Measurements from ENCODE around the gene ZBTB32.

The ZBTB32 gene

DNA sequence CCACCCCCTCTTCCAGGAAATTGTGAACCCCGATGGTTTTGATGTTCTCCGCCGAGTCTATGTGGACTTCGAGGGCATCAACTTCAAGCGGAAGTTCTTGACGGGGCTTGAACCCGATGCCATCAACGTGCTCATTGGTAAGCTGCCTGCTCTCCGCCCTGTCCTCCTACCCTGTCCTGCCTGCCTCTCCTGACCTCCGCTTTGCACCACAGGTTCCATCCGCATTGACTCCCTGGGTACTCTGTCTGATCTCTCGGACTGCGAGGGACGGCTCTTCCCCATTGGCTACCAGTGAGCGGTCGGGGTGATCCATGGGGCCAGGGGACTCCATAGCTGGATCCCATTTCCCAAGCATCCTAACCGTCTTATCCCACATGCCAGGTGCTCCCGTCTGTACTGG is 26.0 kb downstream of the ZBTB32 start:
- H3K36me3 ChIP-seq (ENCODE audit: control insufficient read depth in 4 of 4, insufficient read depth in 4 of 4, low read length in 3 of 4) = peaks cover 15 to 94% (median 81%) of the 10 kb centered on the region in 4 experiments
- no peak overlapping the region for H3K4me3 ChIP-seq (ENCODE audit: control insufficient read depth in 1 of 7, extremely low read depth in 1 of 7, insufficient read depth in 4 of 7, low read depth in 2 of 7, low read length in 6 of 7)
- POLR2A ChIA-PET = no interaction called here
- no peak overlapping the region for H3K27ac ChIP-seq (ENCODE audit: insufficient read depth in 1 of 2, low read depth in 1 of 2, low read length in 2 of 2, poor library complexity in 1 of 2, severe bottlenecking in 2 of 2)
- H3K4me1 ChIP-seq (ENCODE audit: control extremely low read depth in 1 of 4, control insufficient read depth in 4 of 4, insufficient read depth in 4 of 4, low read length in 3 of 4) = no peaks in the 10 kb centered on the region
- no peak for DNase-seq
- 96% methylated on average over 18 of the region's 18 CpGs for WGBS (ENCODE audit: insufficient coverage)
- CTCF ChIA-PET = interaction anchor here (0.5 kb wide), 1 partner anchor 59 kb away, joined by 3 read pairs; no protein-coding TSS in a partner anchor
- H3K9me3 ChIP-seq (ENCODE audit: control extremely low read depth in 1 of 5, control insufficient read depth in 4 of 5, insufficient read depth in 2 of 5, low read depth in 1 of 5, low read length in 4 of 5) = no peaks in the 10 kb centered on the region
- H3K27me3 ChIP-seq (replicated peaks in 2 of 5; ENCODE audit: control insufficient read depth in 4 of 5, insufficient read depth in 5 of 5, low read length in 4 of 5) = no peaks in the 10 kb centered on the region

DNA sequence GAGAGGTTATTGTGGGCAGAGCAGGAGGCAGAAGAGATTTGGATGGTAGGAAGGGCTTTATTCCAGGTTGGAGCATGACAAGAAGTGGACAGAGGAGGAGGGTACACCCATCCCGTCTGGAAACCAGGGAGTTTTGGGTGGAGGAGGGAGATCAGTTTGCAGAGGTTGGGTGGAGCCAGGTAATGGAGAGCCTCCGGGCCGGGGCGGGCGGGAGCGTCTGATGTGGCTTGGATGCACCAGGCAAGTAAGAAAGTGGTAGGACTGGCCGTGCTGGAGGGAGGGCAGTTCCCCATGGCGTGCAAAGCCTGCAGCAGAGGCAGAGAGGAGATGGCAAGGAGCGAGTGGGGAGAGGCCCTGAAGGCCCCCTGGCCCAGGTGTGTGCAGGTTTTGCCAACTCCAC is 27.0 kb downstream of the ZBTB32 start:
- no peak for DNase-seq
- peaks cover 15 to 90% (median 80%) of the 10 kb centered on the region in 4 experiments for H3K36me3 ChIP-seq (ENCODE audit: control insufficient read depth in 4 of 4, insufficient read depth in 4 of 4, low read length in 3 of 4)
- H3K4me3 ChIP-seq (ENCODE audit: control insufficient read depth in 1 of 7, extremely low read depth in 1 of 7, insufficient read depth in 4 of 7, low read depth in 2 of 7, low read length in 6 of 7) = no peak overlapping the region
- H3K4me1 ChIP-seq (ENCODE audit: control extremely low read depth in 1 of 4, control insufficient read depth in 4 of 4, insufficient read depth in 4 of 4, low read length in 3 of 4) = no peaks in the 10 kb centered on the region
- no peak overlapping the region for H3K27ac ChIP-seq (ENCODE audit: insufficient read depth in 1 of 2, low read depth in 1 of 2, low read length in 2 of 2, poor library complexity in 1 of 2, severe bottlenecking in 2 of 2)
- no peaks in the 10 kb centered on the region for H3K27me3 ChIP-seq (replicated peaks in 2 of 5; ENCODE audit: control insufficient read depth in 4 of 5, insufficient read depth in 5 of 5, low read length in 4 of 5)
- H3K9me3 ChIP-seq (ENCODE audit: control extremely low read depth in 1 of 5, control insufficient read depth in 4 of 5, insufficient read depth in 2 of 5, low read depth in 1 of 5, low read length in 4 of 5) = no peaks in the 10 kb centered on the region
- ChIA-PET CTCF (interaction anchor here (1.1 kb wide), 1 partner anchor 15 kb away, joined by 3 read pairs; no protein-coding TSS in a partner anchor), POLR2A (interaction anchor here (0.7 kb wide), 1 partner anchor 8 kb away, joined by 3 read pairs; no protein-coding TSS in a partner anchor)
- WGBS (ENCODE audit: insufficient coverage) = 93% methylated on average over 5 of the region's 9 CpGs

DNA sequence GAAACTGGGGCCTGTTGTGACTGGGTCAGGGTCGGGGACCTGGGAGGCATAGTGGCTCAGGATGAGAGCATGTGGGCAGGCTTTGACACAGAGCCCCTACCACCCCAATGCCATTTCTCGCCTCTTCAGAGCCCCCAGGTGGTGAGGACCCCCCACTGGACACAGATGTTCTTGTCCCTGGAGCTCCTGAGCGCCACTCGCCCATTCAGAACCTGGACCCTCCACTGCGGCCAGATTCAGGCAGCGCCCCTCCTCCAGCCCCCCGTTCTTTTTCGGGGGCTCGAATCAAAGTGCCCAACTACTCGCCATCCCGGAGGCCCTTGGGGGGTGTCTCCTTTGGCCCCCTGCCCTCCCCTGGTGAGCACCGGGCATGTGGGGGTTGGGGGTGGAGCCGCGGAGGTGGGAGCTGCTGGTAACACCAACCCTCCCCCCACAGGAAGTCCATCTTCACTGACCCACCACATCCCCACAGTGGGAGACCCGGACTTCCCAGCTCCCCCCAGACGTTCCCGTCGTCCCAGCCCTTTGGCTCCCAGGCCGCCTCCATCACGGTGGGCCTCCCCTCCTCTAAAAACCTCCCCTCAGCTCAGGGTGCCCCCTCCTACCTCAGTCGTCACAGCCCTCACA is 27.5 kb downstream of the ZBTB32 start:
- Histone ChIP-seq H3K4me3 (ENCODE audit: control insufficient read depth in 1 of 7, extremely low read depth in 1 of 7, insufficient read depth in 4 of 7, low read depth in 2 of 7, low read length in 6 of 7) (no peak overlapping the region), H3K36me3 (ENCODE audit: control insufficient read depth in 4 of 4, insufficient read depth in 4 of 4, low read length in 3 of 4) (peaks cover 15 to 92% (median 83%) of the 10 kb centered on the region in 4 experiments), H3K9me3 (ENCODE audit: control extremely low read depth in 1 of 5, control insufficient read depth in 4 of 5, insufficient read depth in 2 of 5, low read depth in 1 of 5, low read length in 4 of 5) (no peaks in the 10 kb centered on the region), H3K27ac (ENCODE audit: insufficient read depth in 1 of 2, low read depth in 1 of 2, low read length in 2 of 2, poor library complexity in 1 of 2, severe bottlenecking in 2 of 2) (no peak overlapping the region), H3K27me3 (replicated peaks in 2 of 5; ENCODE audit: control insufficient read depth in 4 of 5, insufficient read depth in 5 of 5, low read length in 4 of 5) (no peaks in the 10 kb centered on the region), H3K4me1 (ENCODE audit: control extremely low read depth in 1 of 4, control insufficient read depth in 4 of 4, insufficient read depth in 4 of 4, low read length in 3 of 4) (no peaks in the 10 kb centered on the region)
- WGBS (ENCODE audit: insufficient coverage) = 99% methylated on average over 16 of the region's 21 CpGs
- ChIA-PET CTCF (interaction anchor here (1.1 kb wide), 1 partner anchor 16 kb away, joined by 3 read pairs; no protein-coding TSS in a partner anchor), POLR2A (interaction anchor here (0.5 kb wide), 1 partner anchor 85 kb away, joined by 4 read pairs; no protein-coding TSS in a partner anchor)
- no peak for DNase-seq

DNA sequence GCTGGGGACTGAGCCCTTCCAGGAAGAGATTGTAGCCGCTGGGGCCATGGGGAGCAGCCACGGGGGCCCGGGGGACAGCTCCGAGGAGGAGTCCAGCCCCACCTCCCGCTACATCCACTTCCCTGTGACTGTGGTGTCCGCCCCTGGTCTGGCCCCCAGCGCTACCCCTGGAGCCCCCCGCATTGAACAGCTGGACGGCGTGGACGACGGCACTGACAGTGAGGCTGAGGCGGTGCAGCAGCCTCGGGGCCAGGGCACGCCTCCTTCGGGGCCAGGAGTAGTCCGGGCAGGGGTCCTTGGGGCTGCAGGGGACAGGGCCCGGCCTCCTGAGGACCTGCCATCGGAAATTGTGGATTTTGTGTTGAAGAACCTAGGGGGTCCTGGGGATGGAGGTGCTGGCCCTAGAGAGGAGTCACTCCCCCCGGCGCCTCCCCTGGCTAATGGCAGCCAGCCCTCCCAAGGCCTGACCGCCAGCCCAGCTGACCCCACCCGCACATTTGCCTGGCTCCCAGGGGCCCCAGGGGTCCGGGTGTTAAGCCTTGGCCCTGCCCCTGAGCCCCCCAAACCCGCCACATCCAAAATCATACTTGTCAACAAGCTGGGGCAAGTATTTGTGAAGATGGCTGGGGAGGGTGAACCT is 28.3 kb downstream of the ZBTB32 start:
- no peak for DNase-seq
- Histone ChIP-seq H3K9me3 (ENCODE audit: control extremely low read depth in 1 of 5, control insufficient read depth in 4 of 5, insufficient read depth in 2 of 5, low read depth in 1 of 5, low read length in 4 of 5) (no peaks in the 10 kb centered on the region), H3K4me1 (ENCODE audit: control extremely low read depth in 1 of 4, control insufficient read depth in 4 of 4, insufficient read depth in 4 of 4, low read length in 3 of 4) (no peaks in the 10 kb centered on the region), H3K27me3 (replicated peaks in 2 of 5; ENCODE audit: control insufficient read depth in 4 of 5, insufficient read depth in 5 of 5, low read length in 4 of 5) (no peaks in the 10 kb centered on the region), H3K36me3 (ENCODE audit: control insufficient read depth in 4 of 4, insufficient read depth in 4 of 4, low read length in 3 of 4) (peaks cover 15 to 90% (median 80%) of the 10 kb centered on the region in 4 experiments), H3K27ac (ENCODE audit: insufficient read depth in 1 of 2, low read depth in 1 of 2, low read length in 2 of 2, poor library complexity in 1 of 2, severe bottlenecking in 2 of 2) (no peak overlapping the region), H3K4me3 (ENCODE audit: control insufficient read depth in 1 of 7, extremely low read depth in 1 of 7, insufficient read depth in 4 of 7, low read depth in 2 of 7, low read length in 6 of 7) (no peak overlapping the region)
- WGBS (ENCODE audit: insufficient coverage) = 93% methylated on average over 15 of the region's 25 CpGs
- ChIA-PET CTCF (no interaction called here), POLR2A (no interaction called here)

DNA sequence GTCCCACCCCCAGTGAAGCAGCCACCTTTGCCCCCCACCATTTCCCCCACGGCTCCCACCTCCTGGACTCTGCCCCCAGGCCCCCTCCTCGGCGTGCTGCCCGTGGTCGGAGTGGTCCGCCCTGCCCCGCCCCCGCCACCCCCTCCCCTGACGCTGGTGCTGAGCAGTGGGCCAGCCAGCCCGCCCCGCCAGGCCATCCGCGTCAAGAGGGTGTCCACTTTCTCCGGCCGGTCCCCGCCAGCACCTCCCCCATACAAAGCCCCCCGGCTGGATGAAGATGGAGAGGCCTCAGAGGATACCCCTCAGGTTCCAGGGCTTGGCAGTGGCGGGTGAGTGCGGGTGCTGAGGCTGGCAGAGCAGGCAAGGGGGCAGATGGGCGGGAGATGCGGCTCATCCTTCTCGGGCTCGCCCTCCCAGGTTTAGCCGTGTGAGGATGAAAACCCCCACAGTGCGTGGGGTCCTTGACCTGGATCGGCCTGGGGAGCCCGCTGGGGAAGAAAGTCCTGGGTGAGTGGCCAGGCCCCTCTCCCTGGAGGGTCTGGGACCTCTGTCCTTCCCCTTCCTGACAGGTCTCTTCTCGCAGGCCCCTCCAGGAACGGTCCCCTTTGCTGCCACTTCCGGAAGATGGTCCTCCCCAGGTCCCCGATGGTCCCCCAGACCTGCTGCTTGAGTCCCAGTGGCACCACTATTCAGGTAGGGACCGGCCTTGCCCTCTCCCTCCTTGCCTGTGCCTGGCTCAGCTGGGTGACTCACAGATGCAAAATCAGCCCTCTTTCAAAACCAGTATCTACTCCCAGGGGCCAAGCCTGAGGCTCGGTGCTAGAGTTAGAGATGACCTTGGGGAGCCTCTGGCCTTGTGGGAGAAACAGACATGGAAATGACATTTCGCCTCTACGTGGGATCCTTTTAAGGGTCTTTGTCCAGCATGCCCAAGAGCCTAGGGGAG is 29.1 kb downstream of the ZBTB32 start:
- H3K4me3 ChIP-seq (ENCODE audit: control insufficient read depth in 1 of 7, extremely low read depth in 1 of 7, insufficient read depth in 4 of 7, low read depth in 2 of 7, low read length in 6 of 7) = no peak overlapping the region
- no peak overlapping the region for H3K27ac ChIP-seq (ENCODE audit: insufficient read depth in 1 of 2, low read depth in 1 of 2, low read length in 2 of 2, poor library complexity in 1 of 2, severe bottlenecking in 2 of 2)
- CTCF ChIA-PET = interaction anchor here (0.9 kb wide), 1 partner anchor 10 kb away, joined by 3 read pairs; no protein-coding TSS in a partner anchor
- no peaks in the 10 kb centered on the region for H3K4me1 ChIP-seq (ENCODE audit: control extremely low read depth in 1 of 4, control insufficient read depth in 4 of 4, insufficient read depth in 4 of 4, low read length in 3 of 4)
- no peak for DNase-seq
- peaks cover 15 to 90% (median 80%) of the 10 kb centered on the region in 4 experiments for H3K36me3 ChIP-seq (ENCODE audit: control insufficient read depth in 4 of 4, insufficient read depth in 4 of 4, low read length in 3 of 4)
- WGBS (ENCODE audit: insufficient coverage) = 96% methylated on average over 15 of the region's 35 CpGs
- no peaks in the 10 kb centered on the region for H3K27me3 ChIP-seq (replicated peaks in 2 of 5; ENCODE audit: control insufficient read depth in 4 of 5, insufficient read depth in 5 of 5, low read length in 4 of 5)
- POLR2A ChIA-PET = no interaction called here
- H3K9me3 ChIP-seq (ENCODE audit: control extremely low read depth in 1 of 5, control insufficient read depth in 4 of 5, insufficient read depth in 2 of 5, low read depth in 1 of 5, low read length in 4 of 5) = no peaks in the 10 kb centered on the region

DNA sequence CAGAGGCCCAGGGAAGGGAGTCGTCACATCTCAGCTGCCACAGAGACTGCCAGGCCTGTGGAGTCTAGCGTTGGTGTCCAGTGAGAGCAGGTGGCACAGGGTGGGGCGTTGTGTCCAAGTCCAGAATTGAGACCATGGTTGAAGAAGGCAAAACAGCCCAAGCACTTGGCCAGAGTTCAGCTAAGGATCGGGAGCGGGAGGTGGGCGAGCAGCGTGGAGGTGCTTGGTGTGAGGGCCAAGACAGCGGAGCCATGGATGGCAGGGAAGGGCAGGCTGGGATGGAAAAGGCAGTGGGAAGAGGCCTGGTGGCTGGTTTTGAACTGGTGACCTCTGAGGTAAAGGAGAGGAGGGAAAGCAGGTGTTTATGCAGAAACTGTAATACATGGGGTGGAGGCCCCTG is 29.9 kb downstream of the ZBTB32 start:
- POLR2A ChIA-PET = no interaction called here
- H3K27me3 ChIP-seq (replicated peaks in 2 of 5; ENCODE audit: control insufficient read depth in 4 of 5, insufficient read depth in 5 of 5, low read length in 4 of 5) = no peaks in the 10 kb centered on the region
- no peaks in the 10 kb centered on the region for H3K9me3 ChIP-seq (ENCODE audit: control extremely low read depth in 1 of 5, control insufficient read depth in 4 of 5, insufficient read depth in 2 of 5, low read depth in 1 of 5, low read length in 4 of 5)
- CTCF ChIA-PET = interaction anchor here (0.9 kb wide), 1 partner anchor 11 kb away, joined by 3 read pairs; no protein-coding TSS in a partner anchor
- DNase-seq = no peak
- WGBS (ENCODE audit: insufficient coverage) = 100% methylated on average over 8 of the region's 8 CpGs
- H3K36me3 ChIP-seq (ENCODE audit: control insufficient read depth in 4 of 4, insufficient read depth in 4 of 4, low read length in 3 of 4) = peaks cover 10 to 90% (median 76%) of the 10 kb centered on the region in 4 experiments
- no peak overlapping the region for H3K27ac ChIP-seq (ENCODE audit: insufficient read depth in 1 of 2, low read depth in 1 of 2, low read length in 2 of 2, poor library complexity in 1 of 2, severe bottlenecking in 2 of 2)
- H3K4me3 ChIP-seq (ENCODE audit: control insufficient read depth in 1 of 7, extremely low read depth in 1 of 7, insufficient read depth in 4 of 7, low read depth in 2 of 7, low read length in 6 of 7) = no peak overlapping the region
- H3K4me1 ChIP-seq (ENCODE audit: control extremely low read depth in 1 of 4, control insufficient read depth in 4 of 4, insufficient read depth in 4 of 4, low read length in 3 of 4) = no peaks in the 10 kb centered on the region
